CD4-positive, alpha-beta T cell treated with Interleukin-6 for 4 hours (primary cell): Measurements from ENCODE around the gene RFWD3.
A peak's percentile ranks its signal among the peaks of the same experiment; 100 is the strongest.
"Not testable (repeated sequence)": the region's sequence is repeated elsewhere in the genome, so short reads cannot be mapped to it uniquely, and the experiment has no call there.

Experiments used
- DNase-seq: peaks from one replicate; pipeline ENCODE4 v3.0.0-alpha.2; 2020; ENCODE audit warnings: mixed read lengths

Gene RFWD3

GRCh38 chr16:74666010-74666421, 661 bp downstream of the RFWD3 start:
- DNase-seq = no peak

GRCh38 chr16:74661064-74661463, 5.6 kb downstream of the RFWD3 start:
- DNase-seq = no peak

GRCh38 chr16:74660383-74660782, 6.3 kb downstream of the RFWD3 start:
- DNase-seq = no peak

GRCh38 chr16:74659041-74659440, 7.6 kb downstream of the RFWD3 start:
- DNase-seq = no peak

- DNase-seq = no peak
These were observed 8.6 kb downstream of the RFWD3 start for GRCh38 chr16:74657870-74658642.

GRCh38 chr16:74654536-74655050, 12.1 kb downstream of the RFWD3 start:
- no peak for DNase-seq

GRCh38 chr16:74652883-74653282, 13.8 kb downstream of the RFWD3 start:
- DNase-seq = not testable (repeated sequence)

- no peak for DNase-seq
These were observed 14.4 kb downstream of the RFWD3 start for GRCh38 chr16:74652249-74652648.

GRCh38 chr16:74651841-74652240, 14.8 kb downstream of the RFWD3 start:
- no peak for DNase-seq

GRCh38 chr16:74650966-74651567, 15.6 kb downstream of the RFWD3 start:
- DNase-seq = peak; percentile 11

- no peak for DNase-seq
These were observed 16.7 kb downstream of the RFWD3 start for GRCh38 chr16:74649839-74650504.

GRCh38 chr16:74641969-74642368, 24.7 kb downstream of the RFWD3 start:
- DNase-seq = no peak

GRCh38 chr16:74637742-74638453, 28.8 kb downstream of the RFWD3 start:
- no peak for DNase-seq

- no peak for DNase-seq
These were observed 31.4 kb downstream of the RFWD3 start for GRCh38 chr16:74635303-74635702.

GRCh38 chr16:74633686-74634085, 33.0 kb downstream of the RFWD3 start:
- DNase-seq = no peak

- no peak for DNase-seq
These were observed 39.0 kb downstream of the RFWD3 start for GRCh38 chr16:74627506-74628220.

GRCh38 chr16:74626741-74627416, 39.8 kb downstream of the RFWD3 start:
- no peak for DNase-seq

- no peak for DNase-seq
These were observed 41.0 kb downstream of the RFWD3 start for GRCh38 chr16:74625500-74626350.

GRCh38 chr16:74623839-74624235, 42.8 kb downstream of the RFWD3 start:
- no peak for DNase-seq

GRCh38 chr16:74623214-74623838, 43.4 kb downstream of the RFWD3 start:
- DNase-seq = no peak
